T1000 (cell line): ENCODE measurements around the gene HEPACAM.

Experiments used
- DNase-seq: peaks from one replicate; lab custom pipeline; 2025; ENCODE audit warnings: mixed read lengths; lab: John Stamatoyannopoulos, UW

Gene HEPACAM

GRCh38 chr11:124943254-124943616 lies 7.4 kb upstream of the HEPACAM start:
- no peak for DNase-seq

DNA sequence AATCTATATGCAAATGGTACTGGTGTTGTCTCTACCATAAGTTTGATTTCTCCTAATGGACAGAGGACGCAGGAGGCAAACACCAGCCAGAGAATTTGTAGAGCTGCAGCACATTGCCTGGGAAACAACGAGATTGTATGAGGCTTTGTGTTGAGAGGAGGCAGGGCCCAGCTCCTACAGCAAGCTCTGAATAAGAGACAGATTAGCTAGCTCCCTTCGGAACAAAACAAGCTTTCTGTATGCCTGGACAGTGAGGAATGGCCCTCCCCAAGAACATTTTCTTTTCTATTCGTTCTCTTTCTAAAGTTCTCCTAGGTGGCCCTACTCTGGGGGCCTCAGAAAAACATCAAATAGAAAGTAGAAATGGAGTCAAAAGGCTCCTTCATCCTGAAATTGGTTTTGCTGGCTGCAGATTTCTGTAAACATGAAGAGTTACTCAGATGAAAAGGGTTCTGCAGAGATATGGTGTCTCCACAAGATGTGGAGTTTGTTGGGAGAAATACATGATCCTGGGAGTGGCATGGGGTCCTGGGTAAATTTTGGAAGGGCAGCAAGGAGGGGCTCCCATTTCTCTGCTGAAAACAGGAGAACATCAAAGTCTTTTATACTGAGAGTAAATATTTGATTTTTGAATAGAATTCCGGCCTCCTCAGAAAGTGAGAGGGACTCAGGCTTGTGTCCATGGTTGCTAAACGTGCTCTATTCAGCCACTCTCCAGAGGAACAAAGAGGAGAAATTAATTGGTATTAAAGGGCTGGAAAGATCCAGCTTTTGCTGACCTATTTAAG lies 6.8 kb upstream of the HEPACAM start:
- no peak for DNase-seq

DNA sequence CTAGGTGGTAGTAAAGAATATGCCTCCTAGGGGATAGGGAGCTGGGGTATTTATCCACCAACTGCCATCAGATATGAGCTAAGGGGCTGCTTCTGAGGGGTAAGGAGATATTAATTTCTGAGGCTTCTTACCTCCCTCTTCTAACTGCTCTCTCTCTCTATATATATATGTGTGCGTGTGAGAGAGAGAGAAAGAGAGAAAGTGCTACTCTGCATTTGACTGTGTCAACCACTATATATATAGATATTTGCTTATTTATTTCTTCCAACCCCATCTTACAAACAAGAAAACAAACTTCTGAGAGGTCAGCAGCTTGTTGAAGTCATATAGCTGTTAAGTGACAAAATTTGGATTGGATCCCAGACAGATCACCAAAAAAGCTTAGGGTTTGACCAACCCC lies 5.9 kb upstream of the HEPACAM start:
- DNase-seq: no peak

DNA sequence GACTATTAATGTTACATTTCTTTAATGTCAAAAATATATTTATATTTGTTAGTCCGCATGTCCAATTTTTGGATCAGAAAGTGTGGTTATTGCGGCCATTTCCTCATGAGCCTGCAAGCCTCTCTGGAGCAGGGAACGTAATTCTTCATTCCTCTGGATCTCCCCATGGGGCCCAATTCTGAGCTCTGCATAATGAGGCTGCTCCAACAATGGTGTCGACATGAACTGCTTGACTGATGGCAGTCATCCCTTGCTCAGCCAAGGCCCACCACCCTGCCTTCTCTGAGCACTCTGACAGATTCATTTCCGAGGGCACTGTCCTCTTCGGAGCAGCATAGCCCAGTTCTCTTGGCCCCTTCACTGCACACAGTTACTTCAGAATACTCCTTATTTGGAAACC lies 3.1 kb upstream of the HEPACAM start:
- no peak for DNase-seq

DNA sequence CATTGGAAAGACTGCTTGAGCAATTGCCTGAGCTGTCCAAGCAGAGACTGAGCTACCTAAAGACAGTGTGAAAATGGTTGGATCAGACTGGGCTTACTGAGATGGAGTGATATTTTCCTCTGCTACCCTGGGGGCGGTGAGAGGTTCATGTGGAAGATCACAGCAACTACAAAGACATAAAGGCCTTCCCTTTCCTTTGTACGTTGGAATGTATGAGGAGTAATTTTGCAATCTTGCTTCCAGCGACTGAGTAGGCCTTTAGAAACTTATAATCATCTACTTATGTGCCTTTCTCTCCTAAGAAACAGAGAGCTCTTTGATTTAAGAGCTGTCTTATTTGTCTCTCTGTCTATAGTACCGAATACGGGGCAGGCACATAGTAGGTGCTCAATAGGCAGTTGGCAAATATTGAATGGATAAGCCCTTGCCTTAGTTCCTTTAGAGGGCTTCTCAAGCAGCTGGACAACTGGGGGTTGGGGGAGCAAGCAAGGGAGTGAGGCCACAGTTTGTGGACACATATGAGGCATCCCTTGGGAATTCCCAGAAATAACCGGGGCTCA lies 2.4 kb upstream of the HEPACAM start:
- DNase-seq: no peak

DNA sequence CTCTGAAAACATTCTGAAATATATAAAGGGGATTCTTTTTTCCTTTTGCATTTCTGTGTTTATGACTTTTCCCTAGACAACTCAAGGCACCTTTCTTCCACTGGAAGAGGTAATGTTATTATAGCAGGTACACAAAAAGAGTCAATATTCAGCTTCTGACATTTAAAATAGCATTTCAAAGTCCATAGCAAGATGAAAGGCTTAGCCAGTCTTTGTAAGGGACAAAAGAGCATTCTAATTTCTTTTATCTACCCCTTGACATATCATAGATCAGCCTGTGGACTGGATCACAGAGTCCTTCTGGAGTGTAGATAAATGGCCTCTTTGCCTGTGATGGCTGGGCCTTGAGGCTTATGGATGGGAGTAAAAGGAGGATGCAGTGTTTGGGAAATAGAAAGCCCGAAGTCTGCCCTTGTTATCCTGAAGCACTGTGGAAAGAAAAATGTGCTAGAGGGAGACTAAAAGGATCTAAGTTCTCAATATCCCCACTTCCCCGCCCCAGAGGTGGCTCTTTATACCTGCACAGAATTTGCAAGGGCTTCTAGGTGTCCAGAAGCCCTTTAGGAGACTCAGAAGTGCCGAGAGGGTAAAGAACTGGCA lies 1.6 kb upstream of the HEPACAM start:
- no peak for DNase-seq

- no peak for DNase-seq
Measured at GRCh38 chr11:124934862-124935547, 842 bp downstream of the HEPACAM start.

DNA sequence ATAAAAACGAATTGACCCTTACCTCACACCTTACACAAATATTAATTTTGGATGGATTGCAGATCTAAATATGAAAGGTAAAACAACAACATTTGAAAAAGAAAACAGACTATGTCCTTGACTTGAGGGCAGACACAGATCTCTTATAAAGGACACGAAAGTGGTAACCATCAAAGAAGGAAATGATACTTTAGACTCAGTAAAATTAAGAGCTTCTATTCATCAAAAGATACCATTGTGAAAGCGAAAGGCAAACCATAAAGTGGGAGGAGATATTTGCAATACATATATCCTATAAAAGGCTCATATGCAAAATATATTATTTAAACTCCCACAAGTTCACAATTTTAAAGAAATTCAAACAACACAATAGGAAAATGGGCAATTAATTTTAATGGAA lies 5.0 kb downstream of the HEPACAM start:
- no peak for DNase-seq

DNA sequence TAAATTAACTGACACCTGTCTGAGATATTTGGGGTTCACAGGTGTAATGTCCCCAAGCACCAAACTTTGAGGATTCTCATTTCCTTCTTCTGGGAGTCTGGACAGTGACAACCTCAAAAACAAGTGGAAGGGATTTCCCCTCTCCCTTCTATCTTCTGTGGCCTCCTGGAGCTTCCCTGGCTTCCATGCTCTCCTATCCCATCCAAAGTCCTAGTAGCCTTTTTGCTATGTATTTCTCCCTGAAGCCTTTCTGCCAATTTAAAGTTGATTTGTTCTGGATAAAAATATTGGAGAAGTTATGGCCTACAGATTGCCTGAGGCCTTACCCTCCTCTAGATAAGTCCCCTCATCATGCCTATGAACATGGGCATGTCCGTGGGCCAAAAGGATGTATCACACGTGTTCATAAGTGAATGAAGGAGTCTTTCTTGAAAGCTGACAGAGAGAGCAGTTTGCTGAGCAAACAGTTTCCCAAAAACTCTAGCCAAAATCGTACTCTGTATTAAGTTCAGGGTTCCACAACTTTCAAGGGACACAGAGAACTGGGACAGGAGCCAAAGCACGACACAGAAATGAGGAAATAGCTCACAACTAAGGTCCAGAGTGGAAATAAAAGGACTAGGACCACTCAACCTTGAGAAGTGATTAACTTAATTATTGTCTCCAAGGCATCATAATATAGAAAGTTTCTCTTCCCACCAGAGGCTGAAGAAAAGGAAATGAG lies 6.7 kb downstream of the HEPACAM start:
- DNase-seq: no peak

DNA sequence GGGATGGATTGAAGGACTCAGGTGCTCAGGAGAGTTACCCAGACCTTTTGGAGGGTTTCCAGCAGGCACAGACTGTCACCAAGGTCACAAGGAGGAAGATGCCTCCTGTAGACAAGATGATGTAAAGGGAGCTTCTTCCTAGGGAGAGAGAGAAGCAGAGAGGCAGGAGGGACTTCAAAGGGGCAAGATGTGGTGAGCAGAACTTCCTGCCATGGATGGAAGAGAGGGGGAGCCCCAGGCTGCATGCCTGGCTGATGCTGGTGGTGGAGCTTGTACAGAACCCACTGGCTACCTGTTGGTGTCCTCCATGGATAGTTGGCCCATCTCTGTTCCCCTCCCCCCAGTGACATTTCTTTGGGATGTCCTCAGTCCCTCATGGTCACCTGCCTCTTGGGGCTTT lies 12.6 kb downstream of the HEPACAM start:
- no peak for DNase-seq

GRCh38 chr11:124922831-124923230 lies 13.0 kb downstream of the HEPACAM start:
- DNase-seq: no peak

DNA sequence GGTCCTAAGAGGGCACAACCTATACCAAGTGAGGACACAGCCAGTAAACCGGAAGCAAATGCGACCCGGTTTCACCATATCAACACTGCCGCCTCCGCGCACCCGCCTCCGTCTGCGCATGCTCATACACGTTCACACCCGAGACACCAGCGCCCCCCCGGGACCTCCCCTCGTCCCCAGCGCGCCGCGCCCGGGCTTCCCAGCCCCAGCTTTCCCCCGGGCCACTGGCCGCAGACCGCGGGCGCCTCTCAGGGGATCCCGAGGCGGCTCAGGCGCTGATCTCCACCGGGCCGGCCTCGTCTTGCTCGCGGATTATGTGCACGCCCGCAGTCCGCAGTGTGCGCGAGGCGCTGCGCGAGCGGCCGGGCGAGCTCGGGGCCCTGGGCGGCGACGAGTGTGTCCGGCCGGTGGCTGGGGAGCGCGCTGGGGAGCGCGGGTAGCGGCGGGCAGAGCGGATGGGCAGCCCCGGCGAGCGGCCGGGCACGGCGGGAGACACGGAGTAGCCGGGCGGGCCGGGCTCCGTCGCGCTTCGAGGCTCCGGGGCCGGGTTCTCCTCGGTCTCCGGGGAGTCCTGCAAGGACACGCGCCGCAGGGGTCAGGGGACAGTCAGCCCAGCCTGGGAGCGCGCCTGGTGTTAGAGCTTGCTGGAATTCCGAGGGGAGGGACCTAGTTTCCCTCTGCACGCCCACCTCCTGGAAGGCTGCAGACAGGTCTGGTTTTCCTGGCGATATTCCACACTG lies 14.8 kb downstream of the HEPACAM start:
- no peak for DNase-seq

- DNase-seq: no peak
Measured at GRCh38 chr11:124920356-124920755, 15.5 kb downstream of the HEPACAM start.

DNA sequence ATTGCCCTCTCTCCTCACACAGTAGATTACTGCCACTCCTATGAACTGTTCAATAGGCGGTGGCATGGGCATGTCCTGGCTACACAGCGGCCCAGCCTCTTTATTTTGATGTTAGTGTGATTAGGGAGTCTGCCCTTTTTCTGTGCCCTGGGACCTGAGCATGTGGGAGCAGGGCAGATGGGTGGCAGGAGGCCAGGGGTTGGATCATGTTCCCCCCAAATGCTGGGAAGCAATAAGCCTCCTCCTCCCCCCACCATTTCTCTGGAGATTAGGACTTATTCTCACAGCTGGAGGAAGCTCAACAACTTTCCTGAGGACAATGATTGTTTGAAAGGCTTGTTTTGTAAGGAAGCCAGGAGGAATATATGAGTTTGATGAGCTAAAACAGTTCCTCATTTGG lies 15.9 kb downstream of the HEPACAM start:
- DNase-seq: no peak

DNA sequence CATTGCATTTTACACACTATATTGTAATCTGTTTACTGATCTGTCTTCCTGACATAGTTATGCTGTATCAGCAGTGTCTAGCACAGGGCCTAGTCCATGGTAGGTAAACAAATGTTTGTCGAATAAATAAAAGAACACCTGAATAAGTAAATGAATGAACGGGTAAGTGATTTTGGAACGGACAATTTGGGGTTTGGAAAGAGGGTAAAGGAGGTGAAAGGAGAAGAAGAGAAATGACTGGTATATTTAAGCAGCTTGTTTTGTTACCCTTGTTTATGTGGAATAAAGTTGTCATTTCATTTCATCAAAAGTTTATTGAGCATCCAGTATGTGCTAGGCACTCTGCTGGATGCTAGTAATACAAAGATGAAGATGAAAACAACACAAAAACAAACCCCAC lies 16.9 kb downstream of the HEPACAM start, which contains the start of gene HEPN1:
TSS of gene HEPN1 (plus strand) at position 301 of the 400 bp plus-strand sequence.
- DNase-seq: no peak

- DNase-seq: no peak
Measured at GRCh38 chr11:124917115-124917637, 18.7 kb downstream of the HEPACAM start.

- no peak for DNase-seq
Measured at GRCh38 chr11:124916370-124916710, 19.5 kb downstream of the HEPACAM start.

DNA sequence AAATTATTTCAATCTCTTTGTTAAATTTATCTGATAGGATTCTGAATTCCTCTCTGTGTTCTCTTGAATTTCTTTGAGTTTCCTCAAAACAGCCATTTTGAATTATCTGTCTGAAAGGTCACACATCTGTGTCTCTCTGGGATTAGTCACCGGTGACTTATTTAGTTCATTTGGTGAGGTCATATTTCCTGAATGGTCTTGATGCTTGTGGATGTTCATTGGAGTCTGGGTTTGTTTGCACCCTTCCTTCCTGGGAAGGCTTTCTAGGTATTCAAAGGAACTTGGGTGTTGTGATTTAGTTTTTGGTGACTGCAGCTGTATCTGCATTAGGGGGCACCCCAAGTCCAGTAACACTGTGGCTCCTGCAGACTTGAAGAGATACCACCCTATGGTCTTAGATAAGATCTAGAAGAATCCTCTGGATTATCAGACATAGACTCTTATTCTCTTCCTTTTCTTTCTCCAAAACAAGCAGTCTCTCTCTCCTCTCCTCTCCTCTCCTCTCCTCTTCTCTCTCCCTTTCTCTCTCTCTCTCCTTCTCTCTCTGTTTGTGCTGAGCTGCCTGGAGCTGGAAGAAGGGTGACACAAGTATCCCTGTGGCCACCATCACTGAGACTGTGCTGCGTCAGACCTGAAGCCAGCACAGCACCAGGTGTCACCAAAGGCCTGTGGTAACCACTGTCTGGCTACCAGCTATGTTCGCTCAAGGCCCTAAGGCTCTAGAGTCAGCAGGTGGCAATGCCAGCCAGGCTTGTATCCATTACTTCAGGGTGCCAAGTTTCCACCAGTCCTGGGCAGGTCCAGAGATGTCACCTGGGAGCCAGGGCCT lies 20.1 kb downstream of the HEPACAM start:
- DNase-seq: no peak

GRCh38 chr11:124902616-124903015 lies 33.2 kb downstream of the HEPACAM start:
- DNase-seq: no peak

DNA sequence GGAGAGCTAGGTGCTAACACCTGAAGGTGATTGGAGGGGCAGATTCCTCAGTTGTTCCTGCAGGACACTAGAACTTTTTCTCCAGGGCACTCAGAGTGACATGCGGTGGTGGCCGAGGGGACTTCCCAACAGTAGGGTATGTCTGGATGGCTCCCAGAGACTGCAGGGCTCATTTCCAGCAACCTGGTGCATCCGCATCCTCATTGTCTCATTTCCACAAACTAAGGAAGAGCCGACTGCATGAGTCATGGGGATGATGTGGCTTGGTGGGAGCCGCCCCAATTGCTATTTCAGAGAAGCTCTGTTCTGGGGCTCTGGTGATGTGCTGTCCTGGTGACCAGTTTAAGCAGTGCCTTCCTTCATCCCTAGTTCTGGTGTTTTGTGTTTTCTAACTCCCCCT lies 35.4 kb downstream of the HEPACAM start:
- peak; percentile 40 for DNase-seq
